MM.1S (cell line): ENCODE results near the gene KCNH8.

Experiments
- CTCF ChIP-seq: fragments of 300-600 bp; sonication (generic); IDR thresholded peaks from 2 replicates; pipeline ENCODE4 v1.5.1; 2016; ENCODE audit warnings: antibody characterized with exemption, low read length, mixed read lengths
- EZH2 ChIP-seq: fragments of 300-600 bp; sonication (generic); optimal IDR thresholded peaks from 2 replicates; pipeline ENCODE3; 2017; ENCODE audit warnings: low read depth, mild to moderate bottlenecking, antibody characterized with exemption, low read length, mixed read lengths
- EZH2phosphoT487 ChIP-seq: fragments of 300-600 bp; sonication (generic); IDR thresholded peaks from 2 replicates; pipeline ENCODE4 v1.6.1; 2018; ENCODE audit warnings: antibody characterized with exemption, low read length

GRCh38 chr3:19363071-19363470 is 214.8 kb downstream of the KCNH8 start:
- TF ChIP-seq CTCF (no peak), EZH2 (no peak), EZH2phosphoT487 (no peak)
